Peyer's patch (tissue), 4 donors: ENCODE data around the gene SNX8.

Experiments used
- CTCF ChIP-seq, 6 experiments: fragments of 450-650 bp in 4 of 6; fragments of 200-600 bp in 2 of 6; sonication (generic) in 1 of 6; IDR thresholded peaks; one replicate each; pipeline ENCODE4 v1.5.1; 2017 to 2019; ENCODE audit warnings: antibody characterized with exemption in 6 of 6, mild to moderate bottlenecking in 3 of 6, moderate library complexity in 1 of 6
- POLR2A ChIP-seq, 2 donors: fragments of 450-650 bp; IDR thresholded peaks; one replicate each; pipeline ENCODE4 v1.5.1; 2017; ENCODE audit warnings: antibody characterized with exemption in 2 of 2, mild to moderate bottlenecking in 2 of 2, moderate library complexity in 2 of 2

- TF ChIP-seq CTCF (IDR thresholded peaks at IDR 0.05) (no peak), POLR2A (IDR thresholded peaks at IDR 0.05) (no peak)
Measured at GRCh38 chr7:2257651-2258050, 56.6 kb downstream of the SNX8 start.
